Inflammatory macrophage (primary cell): Measurements from ENCODE around the gene ITGA2B.
"Not testable (repeated sequence)": the region's sequence is repeated elsewhere in the genome, so short reads cannot be mapped to it uniquely, and the experiment has no call there.

Source experiments
- DNase-seq, 2 donors: peaks; one replicate each; pipeline ENCODE4 v3.0.0-alpha.2; 2020 to 2022

ITGA2B gene

DNA sequence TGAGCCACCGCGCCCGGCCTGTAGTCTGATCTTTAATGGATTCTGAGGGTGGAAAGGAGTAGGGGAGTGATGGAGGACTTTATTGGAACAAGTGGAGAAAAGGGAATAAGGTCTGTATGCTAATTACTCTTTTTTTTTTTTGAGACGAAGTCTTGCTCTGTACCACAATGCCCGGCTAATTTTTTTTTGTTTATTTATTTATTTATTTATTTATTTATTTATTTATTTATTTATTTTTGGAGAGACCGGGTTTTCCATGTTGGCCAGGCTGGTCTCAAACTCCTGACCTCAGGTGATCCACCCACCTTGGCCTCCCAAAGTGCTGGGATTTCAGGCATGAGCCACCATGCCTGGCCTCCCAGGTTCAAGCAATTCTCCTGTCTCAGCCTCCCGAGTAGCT is 59.9 kb downstream of the ITGA2B start:
- DNase-seq: not testable (repeated sequence)

GRCh38 chr17:44327715-44328449 is 61.6 kb downstream of the ITGA2B start:
- no peak for DNase-seq

DNA sequence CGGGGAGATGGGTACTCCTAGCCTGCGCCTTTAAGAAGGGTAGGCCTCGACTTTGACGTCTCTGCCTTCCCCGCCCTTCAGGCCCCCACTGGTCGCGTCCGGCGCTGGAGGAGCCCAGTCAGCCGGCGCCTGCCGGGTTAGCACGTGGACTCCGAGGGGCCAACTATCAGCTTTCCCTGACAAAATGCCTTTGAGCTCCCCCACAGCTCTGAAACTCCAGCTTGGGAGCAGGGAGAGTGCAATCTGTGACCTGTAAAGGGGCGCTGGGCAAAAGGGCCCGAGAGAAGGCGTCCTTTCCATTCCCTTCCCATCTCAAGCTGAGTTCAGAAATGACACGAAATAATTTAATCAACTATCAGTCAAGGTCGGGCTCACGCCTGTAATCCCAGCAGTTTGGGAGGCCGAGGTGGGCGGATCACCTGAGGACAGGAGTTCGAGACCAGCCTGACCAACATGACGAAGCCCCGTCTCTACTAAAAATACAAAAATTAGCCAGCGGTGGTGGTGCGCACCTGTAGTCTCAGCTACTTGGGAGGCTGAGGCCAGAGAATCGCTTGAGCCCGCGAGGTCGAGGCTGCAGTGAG is 62.5 kb downstream of the ITGA2B start:
- DNase-seq: peak; percentile 94 to 95

- peak; percentile 96 to 98 for DNase-seq
Measured at GRCh38 chr17:44324571-44325275, 64.7 kb downstream of the ITGA2B start, which contains the start of gene SLC25A39. SLC25A39 (minus strand) TSS chr17:44324823; CDS start chr17:44323562, 1,261 bp downstream.

- DNase-seq: peak in 1 of 2 donors; percentile 20
Measured at GRCh38 chr17:44324092-44324570, 65.3 kb downstream of the ITGA2B start.

GRCh38 chr17:44323359-44324091 is 65.9 kb downstream of the ITGA2B start:
- no peak for DNase-seq

DNA sequence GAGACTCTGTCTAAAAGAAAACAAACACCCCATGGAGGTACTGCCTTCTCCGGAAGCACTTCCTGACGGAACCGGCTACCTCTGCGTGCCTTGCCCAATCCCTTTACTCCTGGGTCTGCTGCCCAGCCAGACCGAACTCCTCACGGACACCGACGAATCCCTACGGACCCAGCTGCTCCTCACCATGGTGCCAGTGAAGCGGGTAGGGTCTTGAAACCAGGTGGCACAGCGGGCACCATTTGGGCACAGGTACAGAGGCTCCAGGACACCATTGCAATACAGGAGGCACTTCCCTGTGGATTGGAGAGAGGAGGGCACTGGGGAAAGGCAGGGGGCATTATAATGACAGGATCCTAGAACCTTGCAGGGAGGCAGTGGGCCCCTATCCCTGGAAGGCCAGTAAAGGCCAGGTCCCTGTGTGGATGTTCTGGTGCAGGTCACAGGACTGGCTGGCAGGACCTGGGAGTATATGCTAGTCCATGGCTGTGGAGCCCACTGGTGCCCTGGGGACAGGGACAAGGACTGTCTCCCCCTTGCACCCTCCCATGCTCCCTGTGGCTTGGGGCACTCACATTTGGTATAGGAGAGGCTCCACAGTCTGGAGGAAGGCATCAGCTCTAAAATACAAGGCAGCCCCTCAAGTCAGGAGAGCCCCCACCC is 67.1 kb downstream of the ITGA2B start:
- no peak for DNase-seq
